ENCODE results near the gene SGTA. TPM values are rescaled to one million over a fixed set of nuclear protein-coding genes. Genes with fewer than 3 reads are reported as not detected.

SGTA gene
- total and polyA plus RNA-seq, 2 of the 4 experiments (the other 2 are of a cell fraction): 17.4 to 72.9 TPM

Other genes starting within 250 kb of the SGTA start
- under 0.01 TPM in 2 replicates for gene GNG7, start 80.6 kb downstream of the SGTA start, total RNA-seq (2012; rRNA removed)
- 0.19 and 0.21 TPM in 2 replicates for gene GNG7, start 80.6 kb downstream of the SGTA start, polyA plus RNA-seq (2012; rRNA removed)
- gene DIRAS1, start 61.9 kb downstream of the SGTA start, total RNA-seq (2012; rRNA removed): 1.4 and 2.5 TPM in 2 replicates
- 10.3 and 14.0 TPM in 2 replicates for gene DIRAS1, start 61.9 kb downstream of the SGTA start, polyA plus RNA-seq (2012; rRNA removed)
- gene SLC39A3, start 43.3 kb downstream of the SGTA start, total RNA-seq (2012; rRNA removed): 12.4 and 12.8 TPM in 2 replicates
- 38.2 and 45.1 TPM in 2 replicates for gene SLC39A3, start 43.3 kb downstream of the SGTA start, polyA plus RNA-seq (2012; rRNA removed)
- gene THOP1, start 2.2 kb upstream of the SGTA start, total RNA-seq (2012; rRNA removed): 57.5 and 62.8 TPM in 2 replicates
- gene THOP1, start 2.2 kb upstream of the SGTA start, polyA plus RNA-seq (2012; rRNA removed): 91.9 and 110 TPM in 2 replicates
- gene ZNF554, start 36.6 kb upstream of the SGTA start, total RNA-seq (2012; rRNA removed): 1.9 and 3.0 TPM in 2 replicates
- gene ZNF554, start 36.6 kb upstream of the SGTA start, polyA plus RNA-seq (2012; rRNA removed): 1.2 and 1.5 TPM in 2 replicates
- gene ZNF555, start 58.2 kb upstream of the SGTA start, total RNA-seq (2012; rRNA removed): 6.4 and 9.7 TPM in 2 replicates
- gene ZNF555, start 58.2 kb upstream of the SGTA start, polyA plus RNA-seq (2012; rRNA removed): 1.6 and 2.8 TPM in 2 replicates
- gene ZNF556, start 84.1 kb upstream of the SGTA start, total RNA-seq (2012; rRNA removed): not detected in 2 replicates
- not detected in 2 replicates for gene ZNF556, start 84.1 kb upstream of the SGTA start, polyA plus RNA-seq (2012; rRNA removed)
- 6.1 and 8.6 TPM in 2 replicates for gene ZNF57, start 117.7 kb upstream of the SGTA start, total RNA-seq (2012; rRNA removed)
- 1.6 and 2.2 TPM in 2 replicates for gene ZNF57, start 117.7 kb upstream of the SGTA start, polyA plus RNA-seq (2012; rRNA removed)
- gene ZNF77, start 161.7 kb upstream of the SGTA start, total RNA-seq (2012; rRNA removed): 5.3 and 6.5 TPM in 2 replicates
- 3.6 and 3.9 TPM in 2 replicates for gene ZNF77, start 161.7 kb upstream of the SGTA start, polyA plus RNA-seq (2012; rRNA removed)
- under 0.01 and 0.28 TPM in 2 replicates for gene TLE6, start 194.3 kb upstream of the SGTA start, total RNA-seq (2012; rRNA removed)
- 0.17 TPM in 1 of 2 replicates, not detected in the other for gene TLE6, start 194.3 kb upstream of the SGTA start, polyA plus RNA-seq (2012; rRNA removed)
- gene TLE2, start 246.0 kb upstream of the SGTA start, total RNA-seq (2012; rRNA removed): under 0.01 and 0.28 TPM in 2 replicates
- 0.41 and 0.72 TPM in 2 replicates for gene TLE2, start 246.0 kb upstream of the SGTA start, polyA plus RNA-seq (2012; rRNA removed)

Measured in IMR-90 (cell line).